IMR-90 (cell line): ENCODE data around the gene PAEP. TPM values are rescaled to one million over a fixed set of nuclear protein-coding genes. Genes with fewer than 3 reads are reported as not detected.

Experiments
- ATAC-seq: fragments of 200-7000 bp; cut with Tn5 transposase; 2 replicates; pipeline ENCODE4 v1.9.1; 2020; ENCODE audit warnings: low read depth, mild to moderate bottlenecking, moderate library complexity
- BruUV-seq: library from RNA; stranded (reverse); fragments of 400-500 nt; replicated peaks from 2 replicates; lab custom pipeline; 2021; lab: Mats Ljungman, UMichigan
- CTCF ChIA-PET: fragments of 300-600 bp; formaldehyde crosslinking; extraction: SDS; loops from one replicate; lab custom pipeline; 2021; ENCODE audit warnings: antibody characterized with exemption; lab: Yijun Ruan, JAX
- POLR2A ChIA-PET: fragments of 300-600 bp; sonication (Branson Sonifier 250); formaldehyde crosslinking; loops from one replicate; lab custom pipeline; 2022; ENCODE audit warnings: antibody characterized with exemption; ENCODE audit not compliant: unreplicated experiment; lab: Charles Lee
- DNase-seq: peaks from one replicate; pipeline ENCODE4 v3.0.0; 2013
- H2AFZ ChIP-seq: replicated peaks from 2 replicates; pipeline ENCODE3; 2013; ENCODE audit warnings: low read length, mild to moderate bottlenecking; ENCODE audit not compliant: poor library complexity
- H2AK5ac ChIP-seq: 2 replicates; pipeline ENCODE4 v1.6.1; 2013; ENCODE audit warnings: low read depth, low read length, inconsistent platforms
- H2AK9ac ChIP-seq: replicated peaks from 2 replicates; pipeline ENCODE3; 2013; ENCODE audit warnings: mild to moderate bottlenecking, low read depth, low read length, moderate library complexity; ENCODE audit not compliant: poor library complexity
- H2BK120ac ChIP-seq: 2 replicates; pipeline ENCODE4 v1.6.1; 2013; ENCODE audit warnings: low read depth, low read length, inconsistent platforms
- H2BK15ac ChIP-seq: 3 replicates; pipeline ENCODE4 v1.6.1; 2013; ENCODE audit warnings: low read depth, low read length, inconsistent platforms
- H2BK20ac ChIP-seq: 2 replicates; pipeline ENCODE4 v1.6.1; 2013; ENCODE audit warnings: low read depth, mild to moderate bottlenecking, inconsistent platforms, low read length, moderate library complexity
- H2BK5ac ChIP-seq: 2 replicates; pipeline ENCODE4 v1.6.1; 2013; ENCODE audit warnings: mild to moderate bottlenecking, low read depth, low read length, inconsistent platforms; ENCODE audit not compliant: poor library complexity, severe bottlenecking
- H3K14ac ChIP-seq: replicated peaks from 2 replicates; pipeline ENCODE4 v1.6.1; 2013; ENCODE audit warnings: low read depth, low read length, inconsistent platforms
- H3K18ac ChIP-seq: 2 replicates; pipeline ENCODE4 v1.6.1; 2013; ENCODE audit warnings: low read depth, low read length, control low read depth
- H3K23ac ChIP-seq: 2 replicates; pipeline ENCODE4 v1.6.1; 2013; ENCODE audit warnings: low read depth, low read length, inconsistent platforms
- H3K27ac ChIP-seq: 2 replicates; pipeline ENCODE4 v1.5.1; 2013; ENCODE audit warnings: mild to moderate bottlenecking, control low read depth, low read length; ENCODE audit not compliant: insufficient read depth
- H3K27me3 ChIP-seq: 2 replicates; pipeline ENCODE4 v1.6.1; 2013; ENCODE audit warnings: low read length; ENCODE audit not compliant: control insufficient read depth, insufficient read depth
- H3K36me3 ChIP-seq: 2 replicates; pipeline ENCODE4 v1.6.1; 2013; ENCODE audit warnings: low read length, mixed read lengths; ENCODE audit not compliant: control insufficient read depth, insufficient read depth
- H3K4ac ChIP-seq: 2 replicates; pipeline ENCODE4 v1.6.1; 2013; ENCODE audit warnings: low read depth, low read length, inconsistent platforms
- H3K4me1 ChIP-seq: 2 replicates; pipeline ENCODE4 v1.6.1; 2013; ENCODE audit warnings: low read length, mixed read lengths; ENCODE audit not compliant: control insufficient read depth, insufficient read depth
- H3K4me2 ChIP-seq: 2 replicates; pipeline ENCODE4 v1.6.1; 2013; ENCODE audit warnings: low read depth, mild to moderate bottlenecking, control low read depth, low read length, moderate library complexity
- H3K4me3 ChIP-seq: 2 replicates; pipeline ENCODE4 v1.5.1; 2013; ENCODE audit warnings: low read depth, mild to moderate bottlenecking, control low read depth, low read length, moderate library complexity; ENCODE audit not compliant: insufficient read depth
- H3K56ac ChIP-seq: 2 replicates; pipeline ENCODE4 v1.6.1; 2013; ENCODE audit warnings: low read length, inconsistent platforms; ENCODE audit not compliant: insufficient read depth; ENCODE audit errors: extremely low read depth
- H3K79me1 ChIP-seq, 2 experiments: 2 replicates each; pipeline ENCODE4 v1.6.1; 2013; ENCODE audit warnings: low read length in 2 of 2, inconsistent platforms in 1 of 2, low read depth in 1 of 2
- H3K9ac ChIP-seq: 2 replicates; pipeline ENCODE4 v1.6.1; 2013; ENCODE audit warnings: low read depth, low read length, control low read depth
- H3K9me1 ChIP-seq: 2 replicates; pipeline ENCODE4 v1.6.1; 2013; ENCODE audit warnings: low read length, inconsistent platforms; ENCODE audit not compliant: insufficient read depth
- H3K9me3 ChIP-seq: 2 replicates; pipeline ENCODE4 v1.6.1; 2013; ENCODE audit warnings: low read length; ENCODE audit not compliant: control insufficient read depth, insufficient read depth
- H4K20me1 ChIP-seq: 2 replicates; pipeline ENCODE4 v1.6.1; 2013; ENCODE audit warnings: low read length, inconsistent platforms; ENCODE audit not compliant: insufficient read depth
- H4K5ac ChIP-seq: 2 replicates; pipeline ENCODE4 v1.6.1; 2013; ENCODE audit warnings: mild to moderate bottlenecking, low read depth, low read length, control low read depth
- H4K8ac ChIP-seq, 2 experiments: 2 replicates each; pipeline ENCODE4 v1.6.1; 2013; ENCODE audit warnings: low read depth in 2 of 2, low read length in 2 of 2, control low read depth in 1 of 2, inconsistent platforms in 1 of 2
- H4K91ac ChIP-seq: 2 replicates; pipeline ENCODE4 v1.6.1; 2013; ENCODE audit warnings: low read depth, low read length, inconsistent platforms; ENCODE audit not compliant: insufficient read depth
- BHLHE40 ChIP-seq: fragments of 150-350 bp; IDR thresholded peaks from 2 replicates; pipeline ENCODE4 v1.6.1; 2016; ENCODE audit warnings: mild to moderate bottlenecking, low read depth, low read length
- CEBPB ChIP-seq: IDR thresholded peaks from 2 replicates; pipeline ENCODE4 v1.6.1; 2012; ENCODE audit warnings: low read depth, low read length, improper control_type of control experiment
- CHD1 ChIP-seq: IDR thresholded peaks from 2 replicates; pipeline ENCODE4 v1.6.1; 2012; ENCODE audit warnings: low read depth, low read length, improper control_type of control experiment
- FOS ChIP-seq: fragments of 150-350 bp; IDR thresholded peaks from 2 replicates; pipeline ENCODE4 v1.6.1; 2016; ENCODE audit warnings: low read depth, low read length
- MAFK ChIP-seq: IDR thresholded peaks from 2 replicates; pipeline ENCODE4 v1.6.1; 2012; ENCODE audit warnings: low read depth, low read length, improper control_type of control experiment
- MAZ ChIP-seq: IDR thresholded peaks from 2 replicates; pipeline ENCODE4 v1.6.1; 2012; ENCODE audit warnings: low read depth, mild to moderate bottlenecking, low read length, improper control_type of control experiment, moderate library complexity, borderline replicate concordance
- MXI1 ChIP-seq: IDR thresholded peaks from 2 replicates; pipeline ENCODE4 v1.6.1; 2012; ENCODE audit warnings: low read depth, mild to moderate bottlenecking, low read length, moderate library complexity, borderline replicate concordance
- NFE2L2 ChIP-seq: fragments of 150-350 bp; IDR thresholded peaks from 2 replicates; pipeline ENCODE4 v1.6.1; 2016; ENCODE audit warnings: low read depth, mild to moderate bottlenecking, low read length
- POLR2A ChIP-seq: IDR thresholded peaks from 2 replicates; pipeline ENCODE4 v1.6.1; 2012; ENCODE audit warnings: mild to moderate bottlenecking, low read depth, low read length
- RAD21 ChIP-seq: IDR thresholded peaks from 2 replicates; pipeline ENCODE4 v1.6.1; 2012; ENCODE audit warnings: low read length, improper control_type of control experiment
- RCOR1 ChIP-seq: IDR thresholded peaks from 2 replicates; pipeline ENCODE4 v1.6.1; 2012; ENCODE audit warnings: mild to moderate bottlenecking, low read length, improper control_type of control experiment; ENCODE audit not compliant: insufficient replicate concordance
- RFX5 ChIP-seq: IDR thresholded peaks from 2 replicates; pipeline ENCODE4 v1.8.0; 2012; ENCODE audit warnings: low read depth, mild to moderate bottlenecking, low read length, moderate library complexity
- SMC3 ChIP-seq: fragments of 150-350 bp; IDR thresholded peaks from 2 replicates; pipeline ENCODE4 v1.6.1; 2016; ENCODE audit warnings: low read depth, mild to moderate bottlenecking, antibody characterized with exemption, low read length, moderate library complexity
- WGBS, 2 experiments: methylation state at CpG; one replicate each; pipeline versions ENCODE4 v1.1.5 to v1.1.7; 2013; ENCODE audit warnings: missing lambda C conversion rate in 2 of 2; ENCODE audit not compliant: insufficient read length in 1 of 2; ENCODE audit errors: extremely low coverage in 2 of 2; 5-methylcytosine and 5-hydroxymethylcytosine counted together
- dilution Hi-C: fragments of 300-500 bp; cut with HindIII; formaldehyde crosslinking; loops from one replicate; pipeline ENCODE4 v1.14.3; 2018; ENCODE audit warnings: low sequenced_read_pairs; ENCODE audit not compliant: unreplicated experiment
- in situ Hi-C: fragments of 300-500 bp; cut with MboI; formaldehyde crosslinking; loops from 3 replicates; pipeline ENCODE4 v1.14.3; 2019; ENCODE audit warnings: low sequenced_read_pairs, inconsistent platforms, mixed read lengths
- intact Hi-C: fragments of 100-400 bp; cut with micrococcal nuclease; formaldehyde crosslinking; loops from 2 replicates; pipeline ENCODE4 v1.10.0; 2022
- polyA plus RNA-seq, 3 experiments: library from polyadenylated mRNA; depleted of rRNA; stranded (reverse); fragments of >200 nt; gene quantifications; 2 replicates each; pipeline ENCODE4 v1.2.3, GENCODE V29; 2012; ENCODE audit warnings: low replicate concordance in 1 of 3
- total RNA-seq: library from RNA; depleted of rRNA; stranded (reverse); fragments of >200 nt; gene quantifications from 2 replicates; pipeline ENCODE4 v1.2.3, GENCODE V29; 2012
- TF ChIP-seq, protein P1 (sequence below): conservative IDR thresholded peaks from 2 replicates; pipeline ENCODE4 v1.5.1; 2012; ENCODE audit warnings: mild to moderate bottlenecking, low read depth, low read length, improper control_type of control experiment
- TF ChIP-seq, protein P2 (sequence below): fragments of 150-350 bp; IDR thresholded peaks from 2 replicates; pipeline ENCODE4 v1.6.1; 2017; ENCODE audit warnings: mild to moderate bottlenecking, antibody characterized with exemption, low read length, low read depth
- TF ChIP-seq, protein P3 (sequence below): fragments of 150-350 bp; IDR thresholded peaks from 2 replicates; pipeline ENCODE4 v1.6.1; 2016; ENCODE audit warnings: low read depth, mild to moderate bottlenecking, low read length, moderate library complexity, borderline replicate concordance

The PAEP gene
- total and polyA plus RNA-seq, 2 of the 4 experiments (the other 2 are of a cell fraction), result not detected

DNA sequence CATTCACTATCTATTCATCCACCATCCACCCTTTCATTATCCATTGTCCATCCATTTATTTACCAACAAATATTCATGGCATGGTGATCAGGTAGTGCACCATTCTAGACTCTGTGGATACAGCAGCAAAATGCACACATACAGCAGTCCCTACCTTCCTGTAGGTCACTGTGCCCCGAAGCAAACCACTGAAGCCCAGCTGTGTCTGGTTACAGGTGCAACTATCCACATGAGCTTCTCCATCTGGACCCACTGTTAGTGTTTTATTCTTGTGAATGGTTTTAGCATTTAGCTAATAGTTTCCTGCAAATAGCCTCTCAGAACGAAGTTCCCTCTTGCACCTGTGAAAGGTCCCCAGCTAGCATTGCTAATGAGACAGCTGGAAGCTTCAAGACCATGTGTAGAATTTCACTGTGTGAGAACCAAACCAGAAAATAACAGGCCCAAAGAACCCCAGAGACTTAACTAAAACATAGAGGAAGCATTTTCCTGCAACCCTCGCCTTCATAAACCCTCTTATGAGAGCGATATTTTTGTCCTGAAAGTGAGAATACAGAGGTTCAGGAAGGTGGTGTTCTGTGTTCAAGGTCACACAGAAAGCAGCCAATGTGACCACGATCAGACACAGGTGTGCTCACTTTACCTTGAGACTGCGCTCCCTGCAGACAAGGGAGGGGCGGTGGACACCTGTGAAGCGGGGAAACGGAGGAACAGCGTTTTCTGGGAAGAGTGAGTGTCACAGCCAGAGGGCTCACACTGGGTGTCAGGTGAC is 18.5 kb downstream of the PAEP start:
- ChIA-PET CTCF (no interaction called here), POLR2A (no interaction called here)
- ATAC-seq, result no peak
- dilution Hi-C loops (no loop called here), intact Hi-C loops (no loop called here), in situ Hi-C loops (no loop called here)
- Histone ChIP-seq H2AFZ (no peak overlapping the region), H3K18ac (no peak overlapping the region), H3K36me3 (no peaks in the 10 kb centered on the region), H3K9me3 (peaks cover 2% of the 10 kb centered on the region; the same call in 1 of the 2 replicates), H3K4me1 (no peaks in the 10 kb centered on the region), H2BK20ac (no peak overlapping the region), H4K91ac (no peak overlapping the region), H2BK120ac (no peak overlapping the region), H3K56ac (no peak overlapping the region), H3K23ac (no peak overlapping the region), H4K20me1 (no peaks in the 10 kb centered on the region), H3K79me1 (no peaks in the 10 kb centered on the region), H3K14ac (no peak overlapping the region), H3K27ac (no peak overlapping the region), H2AK5ac (no peak overlapping the region), H3K4me3 (no peak overlapping the region), H2AK9ac (no peak overlapping the region), H3K4me2 (no peak overlapping the region), H2BK5ac (no peak overlapping the region), H2BK15ac (no peak overlapping the region), H3K9ac (no peak overlapping the region), H3K27me3 (no peaks in the 10 kb centered on the region), H4K5ac (no peak overlapping the region), H3K9me1 (no peaks in the 10 kb centered on the region), H3K4ac (no peak overlapping the region), H4K8ac (no peak overlapping the region)
- DNase-seq, result no peak
- TF ChIP-seq FOS (no peak), POLR2A (no peak), BHLHE40 (no peak), RFX5 (no peak), MAFK (no peak), RCOR1 (no peak), NFE2L2 (no peak), RAD21 (no peak), MAZ (no peak), CEBPB (no peak), CHD1 (no peak), MXI1 (no peak), SMC3 (no peak)
- TF ChIP-seq, protein P1, sequence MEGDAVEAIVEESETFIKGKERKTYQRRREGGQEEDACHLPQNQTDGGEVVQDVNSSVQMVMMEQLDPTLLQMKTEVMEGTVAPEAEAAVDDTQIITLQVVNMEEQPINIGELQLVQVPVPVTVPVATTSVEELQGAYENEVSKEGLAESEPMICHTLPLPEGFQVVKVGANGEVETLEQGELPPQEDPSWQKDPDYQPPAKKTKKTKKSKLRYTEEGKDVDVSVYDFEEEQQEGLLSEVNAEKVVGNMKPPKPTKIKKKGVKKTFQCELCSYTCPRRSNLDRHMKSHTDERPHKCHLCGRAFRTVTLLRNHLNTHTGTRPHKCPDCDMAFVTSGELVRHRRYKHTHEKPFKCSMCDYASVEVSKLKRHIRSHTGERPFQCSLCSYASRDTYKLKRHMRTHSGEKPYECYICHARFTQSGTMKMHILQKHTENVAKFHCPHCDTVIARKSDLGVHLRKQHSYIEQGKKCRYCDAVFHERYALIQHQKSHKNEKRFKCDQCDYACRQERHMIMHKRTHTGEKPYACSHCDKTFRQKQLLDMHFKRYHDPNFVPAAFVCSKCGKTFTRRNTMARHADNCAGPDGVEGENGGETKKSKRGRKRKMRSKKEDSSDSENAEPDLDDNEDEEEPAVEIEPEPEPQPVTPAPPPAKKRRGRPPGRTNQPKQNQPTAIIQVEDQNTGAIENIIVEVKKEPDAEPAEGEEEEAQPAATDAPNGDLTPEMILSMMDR, result no peak
- TF ChIP-seq, protein P2, sequence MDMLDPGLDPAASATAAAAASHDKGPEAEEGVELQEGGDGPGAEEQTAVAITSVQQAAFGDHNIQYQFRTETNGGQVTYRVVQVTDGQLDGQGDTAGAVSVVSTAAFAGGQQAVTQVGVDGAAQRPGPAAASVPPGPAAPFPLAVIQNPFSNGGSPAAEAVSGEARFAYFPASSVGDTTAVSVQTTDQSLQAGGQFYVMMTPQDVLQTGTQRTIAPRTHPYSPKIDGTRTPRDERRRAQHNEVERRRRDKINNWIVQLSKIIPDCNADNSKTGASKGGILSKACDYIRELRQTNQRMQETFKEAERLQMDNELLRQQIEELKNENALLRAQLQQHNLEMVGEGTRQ, result no peak
- TF ChIP-seq, protein P3, sequence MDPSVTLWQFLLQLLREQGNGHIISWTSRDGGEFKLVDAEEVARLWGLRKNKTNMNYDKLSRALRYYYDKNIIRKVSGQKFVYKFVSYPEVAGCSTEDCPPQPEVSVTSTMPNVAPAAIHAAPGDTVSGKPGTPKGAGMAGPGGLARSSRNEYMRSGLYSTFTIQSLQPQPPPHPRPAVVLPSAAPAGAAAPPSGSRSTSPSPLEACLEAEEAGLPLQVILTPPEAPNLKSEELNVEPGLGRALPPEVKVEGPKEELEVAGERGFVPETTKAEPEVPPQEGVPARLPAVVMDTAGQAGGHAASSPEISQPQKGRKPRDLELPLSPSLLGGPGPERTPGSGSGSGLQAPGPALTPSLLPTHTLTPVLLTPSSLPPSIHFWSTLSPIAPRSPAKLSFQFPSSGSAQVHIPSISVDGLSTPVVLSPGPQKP, result no peak
- no CpG with 5 or more reads among the region's 10 CpGs for WGBS, 2 experiments
- no TSS peak for BruUV-seq
